Measurements from ENCODE around the gene LRMDA.

The LRMDA gene

GRCh38 chr10:76210211-76210610 is 778.8 kb downstream of the LRMDA start:
- no peak for DNase-seq (ENCODE audit: low spot score)

GRCh38 chr10:76211691-76212090 is 780.3 kb downstream of the LRMDA start:
- no peak for DNase-seq (ENCODE audit: low spot score)

GRCh38 chr10:76213876-76214275 is 782.5 kb downstream of the LRMDA start:
- DNase-seq (ENCODE audit: low spot score): no peak

GRCh38 chr10:76218035-76218434 is 786.6 kb downstream of the LRMDA start:
- no peak for DNase-seq (ENCODE audit: low spot score)

GRCh38 chr10:76229341-76229740 is 797.9 kb downstream of the LRMDA start:
- DNase-seq (ENCODE audit: low spot score): no peak

- DNase-seq (ENCODE audit: low spot score): no peak
These were observed 799.5 kb downstream of the LRMDA start for GRCh38 chr10:76230921-76231285.

GRCh38 chr10:76231286-76231934 is 800.0 kb downstream of the LRMDA start:
- DNase-seq (ENCODE audit: low spot score): no peak

GRCh38 chr10:76234499-76235226 is 803.2 kb downstream of the LRMDA start:
- no peak for DNase-seq (ENCODE audit: low spot score)

- DNase-seq (ENCODE audit: low spot score): no peak
These were observed 804.9 kb downstream of the LRMDA start for GRCh38 chr10:76236356-76236755.

- DNase-seq (ENCODE audit: low spot score): no peak
These were observed 811.5 kb downstream of the LRMDA start for GRCh38 chr10:76242956-76243355.

- DNase-seq (ENCODE audit: low spot score): no peak
These were observed 812.8 kb downstream of the LRMDA start for GRCh38 chr10:76244061-76244686.

- no peak for DNase-seq (ENCODE audit: low spot score)
These were observed 814.6 kb downstream of the LRMDA start for GRCh38 chr10:76245951-76246495.

GRCh38 chr10:76248649-76249200 is 817.3 kb downstream of the LRMDA start:
- no peak for DNase-seq (ENCODE audit: low spot score)

GRCh38 chr10:76251841-76252671 is 820.6 kb downstream of the LRMDA start:
- DNase-seq (ENCODE audit: low spot score): no peak

- no peak for DNase-seq (ENCODE audit: low spot score)
These were observed 821.3 kb downstream of the LRMDA start for GRCh38 chr10:76252733-76253132.

- no peak for DNase-seq (ENCODE audit: low spot score)
These were observed 823.8 kb downstream of the LRMDA start for GRCh38 chr10:76255241-76255640.

- no peak for DNase-seq (ENCODE audit: low spot score)
These were observed 826.4 kb downstream of the LRMDA start for GRCh38 chr10:76257816-76258215.

GRCh38 chr10:76265441-76266113 is 834.2 kb downstream of the LRMDA start:
- DNase-seq (ENCODE audit: low spot score): no peak

- no peak for DNase-seq (ENCODE audit: low spot score)
These were observed 837.1 kb downstream of the LRMDA start for GRCh38 chr10:76268530-76268929.

GRCh38 chr10:76268954-76269353 is 837.5 kb downstream of the LRMDA start:
- DNase-seq (ENCODE audit: low spot score): no peak

GRCh38 chr10:76270464-76270863 is 839.0 kb downstream of the LRMDA start:
- no peak for DNase-seq (ENCODE audit: low spot score)

All from cerebellar cortex (tissue), 1 donor.